GM19240 (cell line): Measurements from ENCODE around the gene MAGEH1.
A peak's percentile ranks its signal among the peaks of the same experiment; 100 is the strongest.
"Not testable (repeated sequence)": the region's sequence is repeated elsewhere in the genome, so short reads cannot be mapped to it uniquely, and the experiment has no call there.

ENCODE experiments used
- DNase-seq: peaks from one replicate; pipeline ENCODE4 v3.0.0; 2011; ENCODE audit warnings: low spot score; ENCODE audit not compliant: insufficient read length

The MAGEH1 gene, protein sequence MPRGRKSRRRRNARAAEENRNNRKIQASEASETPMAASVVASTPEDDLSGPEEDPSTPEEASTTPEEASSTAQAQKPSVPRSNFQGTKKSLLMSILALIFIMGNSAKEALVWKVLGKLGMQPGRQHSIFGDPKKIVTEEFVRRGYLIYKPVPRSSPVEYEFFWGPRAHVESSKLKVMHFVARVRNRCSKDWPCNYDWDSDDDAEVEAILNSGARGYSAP

GRCh38 chrX:55451990-55452832 lies at the start of gene MAGEH1:
TSS of gene MAGEH1 (plus strand) at chrX:55452127. CDS start at chrX:55452375, 248 bp downstream.
- peak; percentile 33 for DNase-seq

DNA sequence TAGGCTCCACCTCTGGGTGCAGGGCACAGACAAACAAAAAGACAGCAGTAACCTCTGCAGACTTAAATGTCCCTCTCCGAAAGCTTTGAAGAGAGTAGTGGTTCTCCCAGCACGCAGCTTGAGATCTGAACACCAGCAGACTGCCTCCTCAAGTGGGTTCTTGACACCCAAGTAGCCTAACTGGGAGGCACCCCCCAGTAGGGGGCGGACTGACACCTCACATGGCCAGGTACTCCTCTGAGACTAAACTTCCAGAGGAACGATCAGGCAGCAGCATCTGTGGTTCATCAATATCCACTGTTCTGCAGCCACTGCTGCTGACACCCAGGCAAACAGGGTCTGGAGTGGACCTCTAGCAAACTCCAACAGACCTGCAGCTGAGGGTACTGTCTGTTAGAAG lies 24.8 kb upstream of the MAGEH1 start:
- DNase-seq: not testable (repeated sequence)

GRCh38 chrX:55443468-55443867 lies 8.5 kb upstream of the MAGEH1 start:
- not testable (repeated sequence) for DNase-seq

GRCh38 chrX:55450259-55450658 lies 1.7 kb upstream of the MAGEH1 start:
- DNase-seq: no peak

- DNase-seq: no peak
Observed at GRCh38 chrX:55451141-55451540, 786 bp upstream of the MAGEH1 start.

DNA sequence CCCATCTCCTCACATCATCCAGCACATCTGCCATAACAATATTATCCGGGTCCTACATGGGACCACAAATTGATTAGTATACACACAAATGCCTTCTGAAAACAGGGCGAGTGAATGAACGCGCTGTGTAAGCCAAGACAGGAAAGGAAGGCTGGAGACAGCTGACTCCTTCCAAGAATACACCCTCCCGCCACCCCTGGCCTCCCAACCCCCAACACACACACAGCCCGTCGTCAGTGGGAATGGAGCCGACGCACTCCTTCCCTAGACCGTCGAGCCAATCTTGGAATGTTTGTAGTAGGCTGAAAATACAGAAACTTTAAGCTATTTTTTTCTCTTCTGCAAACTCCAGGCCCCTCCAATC lies 319 bp upstream of the MAGEH1 start:
- no peak for DNase-seq

- DNase-seq: no peak
Observed at GRCh38 chrX:55452833-55453124, 852 bp downstream of the MAGEH1 start.

- DNase-seq: not testable (repeated sequence)
Observed at GRCh38 chrX:55455708-55456107, 3.8 kb downstream of the MAGEH1 start.

DNA sequence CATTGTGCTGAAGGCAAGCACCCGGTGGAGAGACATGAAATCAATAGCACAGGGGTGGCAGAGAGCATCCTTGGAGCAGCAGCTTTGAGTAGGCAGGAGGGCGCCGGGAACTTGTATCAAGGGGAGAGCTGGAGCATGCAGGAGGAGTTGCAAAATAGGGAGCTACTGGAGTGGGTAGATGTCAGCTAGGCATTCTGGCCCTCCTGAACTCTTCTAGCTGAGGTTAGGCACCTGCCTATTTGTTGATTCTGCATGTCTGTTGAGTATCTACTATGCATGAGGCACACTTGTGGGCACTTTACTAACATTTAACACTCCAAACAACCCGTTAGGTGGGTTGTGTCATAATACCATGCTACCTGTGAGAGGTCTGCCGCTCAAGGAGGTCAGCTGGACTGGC lies 7.5 kb downstream of the MAGEH1 start:
- not testable (repeated sequence) for DNase-seq

- DNase-seq: not testable (repeated sequence)
Observed at GRCh38 chrX:55459926-55460325, 8.0 kb downstream of the MAGEH1 start.

GRCh38 chrX:55464050-55464449 lies 12.1 kb downstream of the MAGEH1 start:
- DNase-seq: not testable (repeated sequence)

- not testable (repeated sequence) for DNase-seq
Observed at GRCh38 chrX:55465108-55465507, 13.2 kb downstream of the MAGEH1 start.

DNA sequence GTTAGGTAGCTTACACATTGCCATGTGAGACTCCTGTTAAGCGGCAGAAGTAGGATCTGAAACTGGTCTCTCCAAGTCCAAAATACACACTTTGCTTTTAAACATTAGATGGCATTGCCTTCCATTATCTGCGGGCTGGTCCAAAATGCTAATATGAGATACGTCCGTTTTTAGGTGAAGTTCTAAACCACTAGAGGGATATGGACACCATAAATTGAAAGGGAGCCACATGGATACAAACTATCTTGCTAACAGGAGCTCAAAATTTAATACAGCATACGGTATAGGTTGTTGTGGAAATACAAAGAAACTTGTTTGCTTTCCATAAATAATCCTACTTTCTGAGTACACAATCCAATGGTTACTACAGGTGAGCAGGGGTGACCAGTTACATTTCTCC lies 13.9 kb downstream of the MAGEH1 start:
- not testable (repeated sequence) for DNase-seq

GRCh38 chrX:55479956-55480355 lies 28.0 kb downstream of the MAGEH1 start:
- not testable (repeated sequence) for DNase-seq

DNA sequence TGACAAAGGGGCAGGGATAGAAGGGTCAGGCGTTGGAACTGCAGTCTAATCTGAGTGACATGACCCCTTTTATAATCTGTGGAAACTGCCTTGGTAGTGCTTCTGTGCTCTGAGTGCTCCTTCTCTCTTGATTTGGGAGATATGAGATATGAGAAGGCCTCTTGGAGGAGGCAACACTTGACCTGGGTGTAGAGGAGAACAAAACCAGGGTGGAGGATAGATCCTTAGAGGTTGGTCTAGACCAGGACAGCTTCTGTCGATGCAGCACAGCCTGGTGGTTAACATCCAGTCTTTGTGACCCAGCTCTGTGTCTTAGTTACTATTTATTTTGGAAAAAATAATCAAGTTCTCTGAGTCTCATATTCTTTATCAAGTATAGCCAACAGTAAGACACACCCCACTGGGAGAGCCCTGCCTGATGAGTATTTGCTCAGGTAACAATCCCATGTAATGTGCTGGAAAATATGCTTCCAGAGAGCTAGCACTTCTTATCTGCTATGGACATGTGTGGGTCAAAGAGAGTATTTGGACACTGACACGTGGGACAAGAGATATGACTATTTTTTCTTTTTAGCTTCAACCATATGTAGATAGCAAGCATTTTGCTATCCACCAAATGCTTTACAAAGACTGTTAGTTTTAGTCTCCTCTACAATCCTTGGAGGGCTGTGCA lies 28.6 kb downstream of the MAGEH1 start:
- no peak for DNase-seq

- no peak for DNase-seq
Observed at GRCh38 chrX:55484948-55485347, 33.0 kb downstream of the MAGEH1 start.

DNA sequence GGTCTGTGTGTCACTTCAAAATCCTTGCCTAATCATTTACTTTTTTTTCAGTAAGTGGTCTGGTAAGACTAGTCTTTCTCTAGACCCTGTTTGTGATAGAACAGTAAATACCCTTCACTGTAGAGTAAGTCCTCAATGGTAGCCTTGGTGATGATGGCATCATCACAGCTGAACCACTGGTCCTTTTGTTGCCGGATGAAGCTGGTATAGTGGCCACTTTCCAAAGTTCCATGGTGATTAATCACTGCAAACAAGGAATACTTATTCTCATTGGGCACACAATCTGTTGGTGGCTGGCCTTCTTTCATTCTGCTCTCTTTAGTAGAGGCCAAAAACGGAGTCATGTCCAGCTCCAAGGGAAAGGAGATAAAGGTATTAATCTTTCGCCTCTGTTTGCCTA lies 34.8 kb downstream of the MAGEH1 start:
- DNase-seq: no peak

DNA sequence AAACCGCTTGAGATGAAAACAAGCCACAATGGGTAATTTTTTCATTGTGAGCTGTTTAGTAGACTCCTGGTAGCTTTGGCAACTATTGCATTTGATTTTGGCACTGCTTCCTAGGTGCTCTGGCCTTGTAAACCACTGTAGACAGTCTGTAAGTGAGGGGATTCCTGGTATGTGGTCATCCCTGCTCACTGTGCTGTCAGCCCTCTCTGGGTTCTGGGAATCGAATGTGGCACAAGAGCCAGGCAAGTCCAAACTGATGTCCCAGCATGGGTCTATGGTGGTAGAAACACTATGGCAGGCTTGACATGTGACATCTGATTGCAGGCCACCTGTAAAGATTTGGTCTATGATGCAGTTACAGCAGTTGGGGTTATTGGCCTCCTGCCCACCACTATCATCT lies 35.2 kb downstream of the MAGEH1 start:
- no peak for DNase-seq

DNA sequence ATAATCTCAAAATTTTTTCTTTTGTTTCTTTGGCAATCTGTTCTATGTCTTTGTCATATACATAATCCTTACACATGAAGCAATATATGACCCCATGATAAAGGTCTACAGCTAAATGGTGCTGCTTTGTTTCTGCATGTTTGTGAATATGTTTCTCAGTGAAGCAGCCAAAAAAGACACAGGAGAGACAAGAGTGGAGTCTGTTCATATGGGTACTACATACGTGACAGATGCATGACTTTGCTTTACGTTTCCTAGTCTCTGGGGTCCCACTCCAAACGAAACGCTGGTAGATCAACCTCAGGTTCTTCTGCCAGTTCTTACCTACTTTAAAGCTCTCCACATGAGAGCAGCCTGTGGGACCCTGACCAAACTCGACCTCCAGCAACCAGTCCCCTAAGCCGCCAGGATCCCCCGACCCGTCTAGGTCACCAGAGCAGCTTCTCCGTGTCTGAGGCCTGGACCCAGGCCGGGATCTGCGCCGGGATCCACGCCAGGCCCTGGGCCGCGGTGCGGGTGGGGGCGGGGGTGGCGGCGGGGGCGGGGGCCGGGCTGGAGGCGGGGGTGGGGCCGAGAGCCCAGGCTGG lies 36.2 kb downstream of the MAGEH1 start:
- DNase-seq: no peak

GRCh38 chrX:55488593-55489313 lies 36.8 kb downstream of the MAGEH1 start:
- DNase-seq: no peak

- DNase-seq: no peak
Observed at GRCh38 chrX:55489314-55490009, 37.5 kb downstream of the MAGEH1 start, which contains the start of gene USP51. TSS of gene USP51 (minus strand) at chrX:55489848. CDS start at chrX:55488939, 909 bp downstream.
